Body of pancreas (tissue), 4 donors: ENCODE measurements around the gene B3GAT1.

ENCODE experiments used
- POLR2A ChIP-seq, 3 donors: fragments of 450-650 bp; IDR thresholded peaks; one replicate each; pipeline ENCODE4 v1.6.1; 2016; ENCODE audit warnings: antibody characterized with exemption in 3 of 3, mild to moderate bottlenecking in 2 of 3
- TF ChIP-seq, protein P1 (sequence below), 7 experiments: fragments of 450-650 bp in 4 of 7; fragments of 200-600 bp in 3 of 7; sonication (generic) in 3 of 7; IDR thresholded peaks; one replicate each; pipeline ENCODE4 v1.5.1; 2016 to 2019; ENCODE audit warnings: antibody characterized with exemption in 7 of 7

DNA sequence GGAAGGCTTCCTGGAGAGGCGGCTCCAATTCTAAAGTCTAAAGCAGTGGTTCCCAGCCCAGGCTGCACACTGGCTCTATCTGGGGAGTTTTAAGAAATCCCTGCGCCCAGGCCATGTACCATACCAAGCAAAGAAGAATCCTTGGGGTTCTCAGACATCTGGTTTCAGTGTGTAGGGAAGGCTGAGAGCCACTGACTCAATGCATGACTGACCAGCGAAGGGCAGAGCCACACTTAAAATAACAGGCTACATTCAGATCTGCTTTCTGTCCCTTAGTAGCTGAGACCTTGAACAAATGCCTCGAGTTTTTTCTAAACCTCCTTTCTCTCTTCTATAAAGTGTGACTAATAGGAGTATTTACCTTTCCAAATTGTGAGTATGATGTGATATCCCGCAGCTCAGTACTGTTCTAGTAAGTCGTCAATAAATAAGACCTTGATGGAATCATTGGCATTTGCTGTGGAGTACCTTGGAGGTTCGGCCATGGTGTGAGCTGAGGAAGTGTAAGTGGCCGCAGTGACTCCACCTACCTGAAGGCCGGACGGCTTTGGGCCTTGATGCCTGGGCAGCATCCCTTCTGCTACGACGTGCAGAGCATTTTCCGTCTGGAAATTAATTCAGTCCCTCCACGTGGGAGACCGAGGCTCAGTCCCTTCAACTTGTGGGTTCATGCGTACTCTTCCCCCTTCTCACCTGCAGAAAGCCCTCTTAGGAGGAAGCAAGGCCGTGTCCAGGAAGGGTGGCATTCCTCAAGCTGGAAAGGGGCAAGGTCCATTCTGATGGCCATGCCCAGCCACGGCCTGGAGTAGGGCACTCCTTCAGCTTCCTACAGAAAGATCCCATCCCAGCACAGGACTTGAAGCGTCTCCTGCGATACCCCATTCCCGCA is 55.1 kb downstream of the B3GAT1 start:
- TF ChIP-seq, protein P1, sequence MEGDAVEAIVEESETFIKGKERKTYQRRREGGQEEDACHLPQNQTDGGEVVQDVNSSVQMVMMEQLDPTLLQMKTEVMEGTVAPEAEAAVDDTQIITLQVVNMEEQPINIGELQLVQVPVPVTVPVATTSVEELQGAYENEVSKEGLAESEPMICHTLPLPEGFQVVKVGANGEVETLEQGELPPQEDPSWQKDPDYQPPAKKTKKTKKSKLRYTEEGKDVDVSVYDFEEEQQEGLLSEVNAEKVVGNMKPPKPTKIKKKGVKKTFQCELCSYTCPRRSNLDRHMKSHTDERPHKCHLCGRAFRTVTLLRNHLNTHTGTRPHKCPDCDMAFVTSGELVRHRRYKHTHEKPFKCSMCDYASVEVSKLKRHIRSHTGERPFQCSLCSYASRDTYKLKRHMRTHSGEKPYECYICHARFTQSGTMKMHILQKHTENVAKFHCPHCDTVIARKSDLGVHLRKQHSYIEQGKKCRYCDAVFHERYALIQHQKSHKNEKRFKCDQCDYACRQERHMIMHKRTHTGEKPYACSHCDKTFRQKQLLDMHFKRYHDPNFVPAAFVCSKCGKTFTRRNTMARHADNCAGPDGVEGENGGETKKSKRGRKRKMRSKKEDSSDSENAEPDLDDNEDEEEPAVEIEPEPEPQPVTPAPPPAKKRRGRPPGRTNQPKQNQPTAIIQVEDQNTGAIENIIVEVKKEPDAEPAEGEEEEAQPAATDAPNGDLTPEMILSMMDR (IDR thresholded peaks at IDR 0.05), result no peak
- no peak for TF ChIP-seq POLR2A (IDR thresholded peaks at IDR 0.05)
